ENCODE measurements around the gene EEF1A2.

Gene EEF1A2

DNA sequence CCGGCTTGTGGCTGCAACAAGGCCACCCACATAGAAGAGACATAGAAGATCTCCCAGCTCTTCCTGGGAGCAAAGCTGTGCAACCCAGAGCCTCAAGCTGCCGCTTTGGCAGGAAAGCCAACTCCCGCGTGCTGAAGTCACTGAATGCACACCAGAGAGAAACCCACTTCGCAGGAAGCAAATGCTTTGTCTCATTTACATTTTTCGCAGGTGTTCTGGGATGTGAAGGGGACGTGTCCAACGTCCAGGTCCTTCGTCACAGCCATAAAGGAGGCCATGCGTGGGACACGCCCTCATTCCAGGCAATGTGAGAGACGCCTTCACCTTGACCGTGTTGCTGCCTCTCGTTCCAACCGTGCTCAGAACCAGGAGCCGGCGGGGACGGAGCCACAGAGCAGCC lies 50.9 kb downstream of the EEF1A2 start:
- no peak for DNase-seq (ENCODE audit: low read depth)
- TF ChIP-seq, protein P1, sequence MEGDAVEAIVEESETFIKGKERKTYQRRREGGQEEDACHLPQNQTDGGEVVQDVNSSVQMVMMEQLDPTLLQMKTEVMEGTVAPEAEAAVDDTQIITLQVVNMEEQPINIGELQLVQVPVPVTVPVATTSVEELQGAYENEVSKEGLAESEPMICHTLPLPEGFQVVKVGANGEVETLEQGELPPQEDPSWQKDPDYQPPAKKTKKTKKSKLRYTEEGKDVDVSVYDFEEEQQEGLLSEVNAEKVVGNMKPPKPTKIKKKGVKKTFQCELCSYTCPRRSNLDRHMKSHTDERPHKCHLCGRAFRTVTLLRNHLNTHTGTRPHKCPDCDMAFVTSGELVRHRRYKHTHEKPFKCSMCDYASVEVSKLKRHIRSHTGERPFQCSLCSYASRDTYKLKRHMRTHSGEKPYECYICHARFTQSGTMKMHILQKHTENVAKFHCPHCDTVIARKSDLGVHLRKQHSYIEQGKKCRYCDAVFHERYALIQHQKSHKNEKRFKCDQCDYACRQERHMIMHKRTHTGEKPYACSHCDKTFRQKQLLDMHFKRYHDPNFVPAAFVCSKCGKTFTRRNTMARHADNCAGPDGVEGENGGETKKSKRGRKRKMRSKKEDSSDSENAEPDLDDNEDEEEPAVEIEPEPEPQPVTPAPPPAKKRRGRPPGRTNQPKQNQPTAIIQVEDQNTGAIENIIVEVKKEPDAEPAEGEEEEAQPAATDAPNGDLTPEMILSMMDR (conservative IDR thresholded peaks at IDR 0.05; ENCODE audit: low read depth, low read length), result no peak
- no peak overlapping the region for H3K4me3 ChIP-seq (ENCODE audit: low read depth, low read length)

DNA sequence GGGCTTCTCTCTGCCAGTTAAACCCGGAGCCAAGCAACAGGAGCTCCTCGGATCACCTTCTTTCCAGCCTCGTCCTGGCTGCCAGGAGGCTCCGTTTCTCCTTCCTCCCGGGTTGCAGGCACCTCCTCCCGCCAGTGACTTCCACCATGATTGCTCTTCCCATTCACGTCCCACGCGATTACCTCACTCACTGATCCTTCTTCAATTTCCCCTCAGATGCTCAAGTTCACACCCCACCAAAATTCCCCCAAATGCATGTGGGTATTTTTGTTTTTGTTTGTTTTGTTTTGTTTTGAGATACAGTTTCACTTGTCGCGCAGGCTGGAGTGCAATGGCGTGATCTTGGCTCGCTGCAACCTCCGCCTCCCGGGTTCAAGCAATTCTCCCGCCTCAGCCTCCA lies 51.6 kb downstream of the EEF1A2 start:
- DNase-seq (ENCODE audit: low read depth), result no peak
- no peak overlapping the region for H3K4me3 ChIP-seq (ENCODE audit: low read depth, low read length)
- TF ChIP-seq, protein P1 (conservative IDR thresholded peaks at IDR 0.05; ENCODE audit: low read depth, low read length), result no peak

DNA sequence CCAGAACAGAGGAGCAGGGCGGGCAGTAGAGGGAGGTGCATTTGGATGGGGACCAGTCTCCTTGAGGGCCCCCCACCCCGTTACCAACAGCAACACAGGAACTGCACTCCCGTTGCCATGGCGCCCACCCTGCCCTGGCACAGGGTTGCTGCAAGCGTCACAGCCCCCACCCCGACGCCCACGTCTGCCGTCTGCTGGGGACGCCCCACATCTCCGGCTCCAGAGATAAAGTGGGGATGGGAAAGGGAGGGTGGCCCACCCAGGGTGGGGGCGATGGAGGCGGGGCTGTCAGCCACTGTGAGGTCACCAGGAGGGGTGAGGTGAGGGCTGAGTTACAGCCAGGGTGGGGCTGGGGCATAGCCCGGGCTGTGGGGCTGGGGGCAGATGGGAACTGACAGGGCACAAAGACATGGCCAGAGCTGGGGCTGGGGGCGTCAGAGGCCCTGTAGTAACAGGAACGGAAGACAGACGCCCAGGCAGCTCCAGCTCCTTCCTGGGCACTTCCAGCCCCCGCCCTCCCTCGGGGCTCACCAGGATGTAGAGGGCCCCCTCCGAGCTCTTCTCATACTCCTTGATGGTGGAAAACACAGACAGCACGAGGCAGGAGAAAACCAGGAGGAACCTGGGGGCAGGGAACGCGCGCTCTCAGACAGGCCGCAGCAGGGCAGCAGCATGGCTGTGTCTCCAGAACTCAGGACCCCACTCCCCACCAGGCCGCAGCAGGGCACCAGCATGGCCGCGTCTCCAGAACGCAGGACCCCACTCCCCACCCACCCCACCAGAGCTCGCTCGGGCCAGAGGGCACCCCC lies 52.5 kb downstream of the EEF1A2 start:
- TF ChIP-seq, protein P1 (conservative IDR thresholded peaks at IDR 0.05; ENCODE audit: low read depth, low read length), result no peak

DNA sequence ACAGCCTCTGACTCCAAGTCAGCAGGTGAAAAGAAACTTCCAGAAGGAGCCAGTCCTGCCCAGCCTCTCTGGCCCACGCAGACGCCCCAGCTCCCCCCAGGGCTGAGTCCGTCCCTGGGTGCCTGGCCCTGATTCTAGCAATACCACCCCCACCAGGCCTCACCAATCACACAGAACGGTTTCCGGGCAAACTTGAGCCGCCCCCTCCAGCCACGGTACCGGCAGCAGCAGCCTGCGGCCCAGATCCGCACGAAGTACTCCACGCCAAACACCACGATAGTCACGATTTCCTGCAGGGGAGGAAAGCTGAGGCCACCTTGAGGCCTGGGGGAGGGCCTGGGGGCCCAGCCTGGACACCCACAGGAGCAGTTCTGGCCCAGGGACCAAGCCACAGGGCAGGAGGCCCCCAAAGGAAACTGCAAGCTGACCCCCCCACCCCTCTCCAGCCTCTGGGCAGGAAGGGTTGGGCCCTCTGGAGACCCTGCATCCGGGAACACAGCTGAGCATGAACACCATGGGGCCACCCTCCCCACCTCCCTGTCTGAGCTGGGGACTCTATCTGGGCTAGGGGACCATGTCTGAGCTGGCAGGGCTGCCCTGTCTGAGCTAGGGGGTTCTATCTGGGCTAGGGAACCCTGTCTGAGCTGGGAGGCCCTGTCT lies 53.7 kb downstream of the EEF1A2 start:
- H3K4me3 ChIP-seq (ENCODE audit: low read depth, low read length), result no peak overlapping the region
- TF ChIP-seq, protein P1 (conservative IDR thresholded peaks at IDR 0.05; ENCODE audit: low read depth, low read length), result no peak
- no peak for DNase-seq (ENCODE audit: low read depth)

More for the DNA sequence above, 52.5 kb downstream of the EEF1A2 start:
- DNase-seq (ENCODE audit: low read depth), result no peak
- no peak overlapping the region for H3K4me3 ChIP-seq (ENCODE audit: low read depth, low read length)

DNA sequence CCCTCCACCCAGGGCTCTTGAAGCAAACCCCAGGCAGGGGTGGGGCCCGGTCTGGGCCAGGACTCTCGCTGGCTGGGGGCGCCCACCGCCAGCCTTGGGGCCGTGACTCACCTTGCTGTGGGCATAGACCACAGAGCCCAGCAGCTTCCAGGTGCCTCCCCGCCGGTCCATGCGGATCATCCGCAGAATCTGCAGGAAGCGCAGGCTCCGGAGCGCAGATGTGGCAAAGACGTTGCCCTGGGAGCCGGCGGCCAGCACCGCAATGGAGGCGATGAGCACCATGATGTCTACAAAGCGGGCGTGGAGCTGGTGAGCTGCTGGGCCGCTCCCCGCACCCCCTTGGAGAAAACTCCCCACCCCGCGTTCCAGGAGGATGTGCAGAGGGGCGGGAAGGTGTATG lies 54.3 kb downstream of the EEF1A2 start:
- TF ChIP-seq, protein P1 (conservative IDR thresholded peaks at IDR 0.05; ENCODE audit: low read depth, low read length), result no peak
- H3K4me3 ChIP-seq (ENCODE audit: low read depth, low read length), result no peak overlapping the region
- DNase-seq (ENCODE audit: low read depth), result no peak

DNA sequence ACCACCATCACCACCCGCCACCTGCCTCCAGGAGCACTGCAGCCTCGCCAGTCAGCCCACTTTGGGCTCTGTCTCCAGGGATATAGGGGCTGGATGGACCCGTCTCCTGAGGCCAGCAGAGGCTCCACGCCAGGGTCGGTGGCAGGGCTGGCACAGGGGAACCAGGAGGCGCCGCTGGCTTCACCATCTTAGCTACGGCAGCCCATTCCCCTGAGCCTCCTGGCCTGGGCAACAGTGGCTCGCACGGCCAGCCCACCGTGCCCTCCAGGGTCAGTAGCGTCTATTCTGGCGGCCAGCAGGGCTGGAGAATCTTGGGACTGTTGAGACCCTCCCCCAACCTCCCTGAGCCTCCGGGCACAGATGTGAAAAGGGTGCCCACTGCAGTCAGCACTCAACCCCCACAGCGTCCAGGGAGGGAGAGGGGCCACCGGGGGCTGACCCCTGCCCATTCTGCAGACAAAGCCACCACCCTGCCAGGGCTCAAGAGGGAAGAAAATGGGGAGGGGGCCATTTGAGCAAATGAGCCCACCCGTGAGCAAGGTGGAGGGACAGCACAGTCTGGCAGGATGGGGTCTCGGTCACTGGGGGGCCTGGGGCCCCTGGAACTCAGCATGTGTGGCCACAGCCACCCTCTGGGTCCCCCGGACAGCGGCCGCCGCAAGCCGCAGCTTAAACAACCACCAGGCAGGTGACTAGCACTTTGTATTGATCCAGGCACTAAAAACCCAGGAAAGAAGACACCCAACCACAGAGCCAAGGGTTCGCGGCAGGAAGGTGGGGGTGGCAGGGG lies 55.1 kb downstream of the EEF1A2 start:
- TF ChIP-seq, protein P1 (conservative IDR thresholded peaks at IDR 0.05; ENCODE audit: low read depth, low read length), result no peak
- DNase-seq (ENCODE audit: low read depth), result no peak
- no peak overlapping the region for H3K4me3 ChIP-seq (ENCODE audit: low read depth, low read length)

Measured in choroid plexus epithelial cell (primary cell).